Pancreas (tissue), 10 donors: ENCODE results near the gene ZNF318. TPM values are rescaled to one million over a fixed set of nuclear protein-coding genes. Genes with fewer than 3 reads are reported as not detected.

Experiments used
- ATAC-seq, 4 donors: fragments of 200-7000 bp; cut with Tn5 transposase; one replicate each; pipeline versions ENCODE4 v1.8.0 to v1.9.1; 2020; ENCODE audit warnings: mild to moderate bottlenecking in 4 of 4, moderate library complexity in 4 of 4
- DNase-seq, 6 donors: peaks; one replicate each; pipeline ENCODE4 v3.0.0-alpha.2; 2020
- FAIRE-seq: peaks from 2 replicates; lab custom pipeline; 2012; peaks lifted over from hg19 to GRCh38; lab: Jason Lieb, UNC
- H3K27ac ChIP-seq, 4 donors: fragments of 200-600 bp; sonication (generic); 1 replicate in 3 of 4; 2 replicates in 1 of 4; pipeline versions ENCODE4 v1.5.0 to v1.8.0; 2020
- H3K27me3 ChIP-seq, 4 donors: fragments of 200-600 bp; one replicate each; pipeline ENCODE4 v1.8.0; 2021
- H3K36me3 ChIP-seq, 3 donors: fragments of 200-600 bp; sonication (generic) in 1 of 3; one replicate each; pipeline versions ENCODE4 v1.5.0 to v1.8.0; 2020 to 2021
- H3K4me1 ChIP-seq, 3 donors: fragments of 200-600 bp; one replicate each; pipeline ENCODE4 v1.8.0; 2021
- H3K4me3 ChIP-seq, 4 donors: fragments of 200-600 bp; sonication (generic) in 2 of 4; one replicate each; pipeline versions ENCODE4 v1.5.0 to v1.8.0; 2020 to 2021
- H3K9me3 ChIP-seq, 4 donors: fragments of 200-600 bp; one replicate each; pipeline ENCODE4 v1.8.0; 2021
- WGBS, 2 donors: extraction: QIAGEN DNeasy Blood & Tissue Kit; methylation state at CpG; one replicate each; pipeline ENCODE4 v1.1.7; 2013; 5-methylcytosine and 5-hydroxymethylcytosine counted together
- intact Hi-C, 3 donors: fragments of 100-400 bp; cut with DNase I; formaldehyde crosslinking; loops; one replicate each; pipeline versions ENCODE4 v1.11.1 to v1.14.2; 2022
- polyA plus RNA-seq, 2 donors: library from polyadenylated mRNA; stranded (reverse); fragments of 200-250 nt; gene quantifications; one replicate each; pipeline ENCODE4 v1.2.3, GENCODE V29; 2013
- total RNA-seq, 6 donors: library from RNA; stranded (reverse); fragmentation: NEBNext Ultra II Directional in 4 of 6; extraction: Animal tissue kit (Norgen Biotek cat#: 25700) in 4 of 6; gene quantifications; one replicate each; pipeline versions ENCODE4 v1.2.1 to v1.2.4, GENCODE V29; 2021 to 2023
- TF ChIP-seq, protein P1 (sequence below), 4 donors: fragments of 200-600 bp; sonication (generic) in 3 of 4; IDR thresholded peaks; one replicate each; pipeline versions ENCODE4 v1.5.0 to v1.8.0; 2021; ENCODE audit warnings: antibody characterized with exemption in 4 of 4
- donor health status: healthy with polysubstance abuse.
- donor health status: DM: no; HTN: no; CAD: no; lungs with moderate emphysema.
- donor health status: DM: no; HTN: no; CAD: no.
- donor health status: control.
- donor health status: control.
- donor health status: Bipolar disorder and iron deficiency.
- donor health status: DM: yes; HTN: yes; CAD: no.
- donor health status: DM: no; HTN: no; CAD: no.
- donor health status: DM: no; HTN: no; CAD: no.
- donor health status: DM: yes; HTN: yes; CAD: no.

Gene ZNF318
- total and polyA plus RNA-seq, 8 donors, result 6.2 to 13.0 (median 8.7) TPM

DNA sequence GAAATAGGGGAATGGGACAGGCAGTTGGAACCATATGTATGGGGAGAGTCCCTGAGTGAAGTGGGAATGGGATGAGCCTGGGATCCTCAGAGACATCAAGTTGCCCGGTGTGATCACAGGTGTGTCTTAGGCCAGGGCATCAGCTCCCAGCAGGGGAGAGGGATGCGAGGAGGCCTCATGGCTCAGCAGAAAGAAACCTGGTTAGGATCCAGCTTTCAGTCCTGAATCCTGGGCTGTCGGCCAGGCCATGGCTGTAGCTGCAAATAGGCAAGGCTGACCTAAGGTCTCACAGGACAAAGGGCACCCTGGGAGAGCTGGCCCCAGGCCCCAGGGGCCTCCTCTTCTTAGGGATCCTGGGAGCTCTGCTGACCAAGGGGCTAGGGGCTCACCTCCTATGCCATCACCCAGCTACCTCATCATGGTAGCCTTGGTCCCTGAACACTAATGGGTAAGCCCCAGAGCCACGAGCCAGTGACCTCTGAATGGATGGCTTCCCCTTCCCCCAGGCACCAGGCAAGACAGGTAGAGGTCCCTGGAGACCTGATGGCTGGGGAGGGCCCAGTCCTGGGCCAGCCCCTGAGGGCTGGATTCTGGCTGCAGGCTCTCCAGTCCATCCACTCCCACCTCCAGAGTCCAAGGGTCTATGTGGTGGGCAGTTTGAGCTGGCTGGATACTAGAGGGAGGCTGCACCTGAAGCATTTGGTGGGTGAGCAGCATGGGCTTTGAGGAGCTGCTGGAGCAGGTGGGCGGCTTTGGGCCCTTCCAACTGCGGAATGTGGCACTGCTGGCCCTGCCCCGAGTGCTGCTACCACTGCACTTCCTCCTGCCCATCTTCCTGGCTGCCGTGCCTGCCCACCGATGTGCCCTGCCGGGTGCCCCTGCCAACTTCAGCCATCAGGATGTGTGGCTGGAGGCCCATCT is 71.5 kb downstream of the ZNF318 start, which contains the start of gene SLC22A7:
Gene SLC22A7 (plus strand): TSS at position 617 of the 921 bp plus-strand sequence. CDS start 99 bp downstream, at position 716.
- no peaks in the 10 kb centered on the region for H3K4me1 ChIP-seq
- ATAC-seq (peak in 3 of 4 donors; percentile 86 to 97 (median 86)), FAIRE-seq (no peak), DNase-seq (peak in 5 of 6 donors; percentile 40 to 74 (median 61))
- H3K27me3 ChIP-seq, result no peaks in the 10 kb centered on the region
- intact Hi-C loops, result no loop called here
- no peaks in the 10 kb centered on the region for H3K9me3 ChIP-seq
- H3K36me3 ChIP-seq, result no peaks in the 10 kb centered on the region
- H3K27ac ChIP-seq, result no peak within 1 kb of the TSS
- no peak within 1 kb of the TSS for H3K4me3 ChIP-seq
- 66 to 68% methylated on average over 9 to 10 of the region's 10 CpGs for WGBS, 2 donors
- TF ChIP-seq, protein P1, sequence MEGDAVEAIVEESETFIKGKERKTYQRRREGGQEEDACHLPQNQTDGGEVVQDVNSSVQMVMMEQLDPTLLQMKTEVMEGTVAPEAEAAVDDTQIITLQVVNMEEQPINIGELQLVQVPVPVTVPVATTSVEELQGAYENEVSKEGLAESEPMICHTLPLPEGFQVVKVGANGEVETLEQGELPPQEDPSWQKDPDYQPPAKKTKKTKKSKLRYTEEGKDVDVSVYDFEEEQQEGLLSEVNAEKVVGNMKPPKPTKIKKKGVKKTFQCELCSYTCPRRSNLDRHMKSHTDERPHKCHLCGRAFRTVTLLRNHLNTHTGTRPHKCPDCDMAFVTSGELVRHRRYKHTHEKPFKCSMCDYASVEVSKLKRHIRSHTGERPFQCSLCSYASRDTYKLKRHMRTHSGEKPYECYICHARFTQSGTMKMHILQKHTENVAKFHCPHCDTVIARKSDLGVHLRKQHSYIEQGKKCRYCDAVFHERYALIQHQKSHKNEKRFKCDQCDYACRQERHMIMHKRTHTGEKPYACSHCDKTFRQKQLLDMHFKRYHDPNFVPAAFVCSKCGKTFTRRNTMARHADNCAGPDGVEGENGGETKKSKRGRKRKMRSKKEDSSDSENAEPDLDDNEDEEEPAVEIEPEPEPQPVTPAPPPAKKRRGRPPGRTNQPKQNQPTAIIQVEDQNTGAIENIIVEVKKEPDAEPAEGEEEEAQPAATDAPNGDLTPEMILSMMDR (IDR thresholded peaks at IDR 0.05), result no peak

DNA sequence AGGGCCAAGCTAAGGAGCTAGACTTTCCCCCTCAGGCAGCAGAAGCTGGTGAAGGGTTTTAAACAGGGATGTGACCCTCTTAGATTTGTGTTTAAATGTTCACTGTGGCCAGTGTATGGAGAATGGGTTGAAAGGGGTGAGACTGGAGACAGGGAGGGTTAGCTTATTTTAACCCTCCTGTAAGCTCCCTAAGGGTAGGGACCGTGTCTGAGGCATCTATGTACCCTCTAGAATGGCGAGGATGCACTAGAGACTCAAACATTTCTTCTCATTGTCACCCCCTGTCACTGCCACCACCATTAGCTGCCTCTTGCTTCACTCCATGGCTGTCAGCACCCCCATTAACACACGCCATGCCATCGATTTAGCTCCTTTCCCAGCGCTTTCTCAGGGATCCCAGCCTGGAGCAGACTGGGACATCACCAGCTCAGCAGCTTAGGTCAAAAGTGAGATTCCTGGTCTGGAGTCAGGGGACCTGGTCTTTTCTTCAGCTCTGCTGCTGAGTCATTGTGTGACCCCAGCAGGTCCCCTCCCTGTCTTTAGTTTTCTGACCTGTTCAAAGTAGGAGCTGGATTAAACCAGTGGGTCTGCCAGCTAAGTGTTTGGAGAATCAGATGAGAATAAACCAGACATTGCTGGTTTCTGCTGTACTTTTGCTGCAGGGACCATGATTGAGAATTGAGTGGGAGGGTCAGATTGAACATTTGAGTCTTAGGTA is 72.5 kb downstream of the ZNF318 start:
- WGBS, 2 donors, result 79 to 85% methylated on average over 4 to 5 of the region's 5 CpGs
- no peak overlapping the region for H3K4me3 ChIP-seq
- no peaks in the 10 kb centered on the region for H3K4me1 ChIP-seq
- TF ChIP-seq, protein P1 (IDR thresholded peaks at IDR 0.05), result no peak
- intact Hi-C loops, result no loop called here
- H3K9me3 ChIP-seq, result no peaks in the 10 kb centered on the region
- DNase-seq (peak in 1 of 6 donors; percentile 25), ATAC-seq (no peak), FAIRE-seq (no peak)
- no peak overlapping the region for H3K27ac ChIP-seq
- no peaks in the 10 kb centered on the region for H3K36me3 ChIP-seq
- no peaks in the 10 kb centered on the region for H3K27me3 ChIP-seq

DNA sequence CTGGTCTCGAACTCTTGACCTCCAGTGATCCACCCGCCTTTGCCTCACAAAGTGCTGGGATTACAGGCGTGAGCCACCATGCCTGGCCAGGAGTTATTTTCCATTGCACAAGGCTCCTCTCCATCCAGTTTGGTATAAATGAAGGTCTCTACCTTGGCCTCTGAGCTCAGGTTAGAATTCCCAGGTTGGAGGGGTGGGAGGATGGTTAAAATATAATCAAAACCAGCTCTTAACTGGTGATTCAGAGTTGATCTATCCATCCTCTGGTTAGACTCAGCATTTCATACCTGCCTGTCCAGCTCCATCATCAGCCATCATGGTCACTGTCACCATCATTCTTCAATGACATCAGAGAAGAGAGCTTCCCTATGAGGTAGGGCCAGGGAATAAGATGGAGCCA is 74.0 kb downstream of the ZNF318 start:
- DNase-seq (no peak), ATAC-seq (no peak), FAIRE-seq (no peak)
- intact Hi-C loops, result no loop called here
- Histone ChIP-seq H3K4me3 (no peak overlapping the region), H3K4me1 (no peaks in the 10 kb centered on the region), H3K27me3 (no peaks in the 10 kb centered on the region), H3K27ac (no peak overlapping the region), H3K9me3 (no peaks in the 10 kb centered on the region), H3K36me3 (no peaks in the 10 kb centered on the region)
- TF ChIP-seq, protein P1 (IDR thresholded peaks at IDR 0.05), result no peak
- 73 to 81% methylated on average over 3 of the region's 3 CpGs for WGBS, 2 donors

DNA sequence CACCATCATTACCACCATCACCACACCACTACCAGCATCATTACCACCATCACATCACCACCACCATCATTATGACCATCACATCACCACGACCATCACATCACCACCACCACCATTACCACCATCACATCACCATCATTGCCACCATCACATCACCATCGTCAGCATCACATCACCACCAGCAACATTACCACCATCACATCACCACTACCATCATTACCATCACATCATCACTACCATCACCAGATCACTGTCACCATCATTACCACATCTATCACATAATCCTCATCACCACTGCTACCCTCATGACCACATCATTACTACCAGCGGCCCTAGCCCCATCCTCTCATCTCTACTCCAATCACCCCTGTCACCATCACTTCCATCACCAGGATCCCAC is 74.9 kb downstream of the ZNF318 start:
- H3K4me1 ChIP-seq, result no peaks in the 10 kb centered on the region
- intact Hi-C loops, result no loop called here
- WGBS, 2 donors, result 61 to 70% methylated on average over 3 of the region's 3 CpGs
- H3K4me3 ChIP-seq, result no peak overlapping the region
- TF ChIP-seq, protein P1 (IDR thresholded peaks at IDR 0.05), result no peak
- ATAC-seq (no peak), FAIRE-seq (no peak), DNase-seq (no peak)
- H3K9me3 ChIP-seq, result no peaks in the 10 kb centered on the region
- no peaks in the 10 kb centered on the region for H3K36me3 ChIP-seq
- no peaks in the 10 kb centered on the region for H3K27me3 ChIP-seq
- no peak overlapping the region for H3K27ac ChIP-seq
